ENCODE data around the gene MYH13.

DNA sequence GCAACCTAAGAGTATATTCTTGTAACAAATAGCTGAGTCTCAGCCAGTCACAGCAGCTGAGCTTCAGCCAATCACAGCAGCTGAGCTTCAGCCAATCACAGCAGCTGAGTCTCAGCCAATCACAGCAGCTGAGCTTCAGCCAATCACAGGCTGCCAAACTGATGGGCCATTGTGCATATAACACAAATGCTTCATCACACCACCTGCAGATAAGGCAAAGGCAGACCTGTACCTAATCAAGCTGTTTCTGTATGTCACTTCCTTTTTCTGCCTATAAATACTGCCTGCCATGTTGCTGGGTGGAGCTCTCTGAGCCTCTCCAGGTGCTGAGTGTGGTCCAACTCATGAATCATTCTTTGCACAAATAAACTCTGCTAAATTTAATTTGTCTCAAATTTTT, 19.9 kb downstream of the MYH13 start:
- TF ChIP-seq POLR2AphosphoS5 (IDR thresholded peaks at IDR 0.05) = no peak
- TF ChIP-seq, protein P1, sequence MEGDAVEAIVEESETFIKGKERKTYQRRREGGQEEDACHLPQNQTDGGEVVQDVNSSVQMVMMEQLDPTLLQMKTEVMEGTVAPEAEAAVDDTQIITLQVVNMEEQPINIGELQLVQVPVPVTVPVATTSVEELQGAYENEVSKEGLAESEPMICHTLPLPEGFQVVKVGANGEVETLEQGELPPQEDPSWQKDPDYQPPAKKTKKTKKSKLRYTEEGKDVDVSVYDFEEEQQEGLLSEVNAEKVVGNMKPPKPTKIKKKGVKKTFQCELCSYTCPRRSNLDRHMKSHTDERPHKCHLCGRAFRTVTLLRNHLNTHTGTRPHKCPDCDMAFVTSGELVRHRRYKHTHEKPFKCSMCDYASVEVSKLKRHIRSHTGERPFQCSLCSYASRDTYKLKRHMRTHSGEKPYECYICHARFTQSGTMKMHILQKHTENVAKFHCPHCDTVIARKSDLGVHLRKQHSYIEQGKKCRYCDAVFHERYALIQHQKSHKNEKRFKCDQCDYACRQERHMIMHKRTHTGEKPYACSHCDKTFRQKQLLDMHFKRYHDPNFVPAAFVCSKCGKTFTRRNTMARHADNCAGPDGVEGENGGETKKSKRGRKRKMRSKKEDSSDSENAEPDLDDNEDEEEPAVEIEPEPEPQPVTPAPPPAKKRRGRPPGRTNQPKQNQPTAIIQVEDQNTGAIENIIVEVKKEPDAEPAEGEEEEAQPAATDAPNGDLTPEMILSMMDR (IDR thresholded peaks at IDR 0.05 in 8 of 11, conservative IDR thresholded peaks at IDR 0.05 in 3 of 11) = no peak
